GM21576 (cell line): ENCODE results near the gene ZRSR2.

Experiments used
- ATAC-seq: cut with Tn5 transposase; IDR thresholded peaks from one replicate; pipeline ENCODE4 v1.9.1; 2021; ENCODE audit warnings: mild to moderate bottlenecking, moderate library complexity; ENCODE audit not compliant: unreplicated experiment

Gene ZRSR2

GRCh38 chrX:15843960-15844359 lies 53.7 kb downstream of the ZRSR2 start:
- no peak for ATAC-seq

- no peak for ATAC-seq
These were observed 58.3 kb downstream of the ZRSR2 start for GRCh38 chrX:15848576-15848975.

- no peak for ATAC-seq
These were observed 59.3 kb downstream of the ZRSR2 start for GRCh38 chrX:15849555-15849954.

GRCh38 chrX:15853586-15854079 lies 63.3 kb downstream of the ZRSR2 start:
- ATAC-seq: no peak

- peak; percentile 32 for ATAC-seq
These were observed 63.9 kb downstream of the ZRSR2 start for GRCh38 chrX:15854080-15854655.

- peak; percentile 95 for ATAC-seq
These were observed 64.7 kb downstream of the ZRSR2 start, which contains the start of gene AP1S2 for GRCh38 chrX:15854712-15855567. TSS of gene AP1S2 (minus strand) at chrX:15854813. CDS start at chrX:15852524, 2,289 bp downstream.

GRCh38 chrX:15855568-15856221 lies 65.4 kb downstream of the ZRSR2 start:
- no peak for ATAC-seq

- no peak for ATAC-seq
These were observed 65.9 kb downstream of the ZRSR2 start for GRCh38 chrX:15856222-15856587.

- no peak for ATAC-seq
These were observed 66.4 kb downstream of the ZRSR2 start for GRCh38 chrX:15856636-15857035.

- no peak for ATAC-seq
These were observed 67.8 kb downstream of the ZRSR2 start for GRCh38 chrX:15858051-15858450.

- no peak for ATAC-seq
These were observed 70.6 kb downstream of the ZRSR2 start for GRCh38 chrX:15860921-15861320.

GRCh38 chrX:15864023-15864422 lies 73.7 kb downstream of the ZRSR2 start:
- no peak for ATAC-seq

GRCh38 chrX:15864629-15865028 lies 74.3 kb downstream of the ZRSR2 start:
- no peak for ATAC-seq

GRCh38 chrX:15866147-15866546 lies 75.9 kb downstream of the ZRSR2 start:
- no peak for ATAC-seq

- no peak for ATAC-seq
These were observed 79.4 kb downstream of the ZRSR2 start for GRCh38 chrX:15869695-15870094.

GRCh38 chrX:15870310-15870709 lies 80.0 kb downstream of the ZRSR2 start:
- no peak for ATAC-seq
